ENCODE data around the gene SETBP1. TPM values are rescaled to one million over a fixed set of nuclear protein-coding genes. Genes with fewer than 3 reads are reported as not detected.

The SETBP1 gene
- total and polyA plus RNA-seq, 9 of the 15 experiments (the other 6 are each of a cell fraction or from before 2014, with no cell fraction given) = under 0.01 to 0.13 (median 0.04) TPM

GRCh38 chr18:44673256-44673880 lies 7.3 kb upstream of the SETBP1 start:
- no peaks in the 10 kb centered on the region for H4K20me1 ChIP-seq (replicated peaks; ENCODE audit: control insufficient read depth, insufficient read depth, low read length)
- H3K9me3 ChIP-seq (replicated peaks; ENCODE audit: control insufficient read depth, insufficient read depth, low read depth, low read length) = no peaks in the 10 kb centered on the region
- no peak overlapping the region for H3K9ac ChIP-seq (ENCODE audit: insufficient read depth in 1 of 2, low read depth in 2 of 2, low read length in 2 of 2)
- WGBS (ENCODE audit: insufficient coverage, low coverage, missing lambda C conversion rate) = 0% methylated on average over 3 of the region's 3 CpGs
- ChIA-PET CTCF (ENCODE audit: low intra/inter-chr PET ratio) (no interaction called here), POLR2A (no interaction called here)
- H3K36me3 ChIP-seq (ENCODE audit: control insufficient read depth, insufficient read depth, low read length) = no peaks in the 10 kb centered on the region
- no TSS peak for BruUV-seq (replicated peaks)
- no peaks in the 10 kb centered on the region for H3K9me1 ChIP-seq (ENCODE audit: control insufficient read depth, insufficient read depth, low read length)
- ATAC-seq = no peak
- DNase-seq (ENCODE audit: extremely low read depth in 1 of 4, low spot score in 3 of 4) = no peak
- intact Hi-C loops (cut with micrococcal nuclease) = loop anchor here (10.0 kb wide), 1 partner anchor 221 kb away; no protein-coding TSS in a partner anchor
- H2AFZ ChIP-seq (ENCODE audit: low read depth, low read length) = no peak overlapping the region
- H3K27me3 ChIP-seq (ENCODE audit: control insufficient read depth in 2 of 2, insufficient read depth in 2 of 2, low read length in 2 of 2) = no peaks in the 10 kb centered on the region
- in situ Hi-C loops (cut with MboI) = no loop called here
- H3K27ac ChIP-seq (ENCODE audit: extremely low read depth, low read depth, low read length) = no peak overlapping the region
- TF ChIP-seq, protein P1, sequence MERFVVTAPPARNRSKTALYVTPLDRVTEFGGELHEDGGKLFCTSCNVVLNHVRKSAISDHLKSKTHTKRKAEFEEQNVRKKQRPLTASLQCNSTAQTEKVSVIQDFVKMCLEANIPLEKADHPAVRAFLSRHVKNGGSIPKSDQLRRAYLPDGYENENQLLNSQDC (CRISPR knock-in tag; IDR thresholded peaks at IDR 0.05) = no peak
- TF ChIP-seq RFX1 (IDR thresholded peaks at IDR 0.05) (peak; percentile 65), TCF3 (CRISPR knock-in tag; IDR thresholded peaks at IDR 0.05) (no peak)
- FAIRE-seq = no peak
- H3K4me3 ChIP-seq = no peak overlapping the region
- no peak overlapping the region for H3K4me2 ChIP-seq (ENCODE audit: insufficient read depth, low read length)
- H3K79me2 ChIP-seq (ENCODE audit: control insufficient read depth, insufficient read depth, low read length) = no peaks in the 10 kb centered on the region
- H3K4me1 ChIP-seq (replicated peaks in 1 of 2; ENCODE audit: control insufficient read depth in 2 of 2, insufficient read depth in 2 of 2, low read length in 2 of 2) = no peaks in the 10 kb centered on the region

GRCh38 chr18:44677933-44678332 lies 2.8 kb upstream of the SETBP1 start:
- WGBS (ENCODE audit: insufficient coverage, low coverage, missing lambda C conversion rate) = 11% methylated on average over 7 of the region's 7 CpGs
- no peak overlapping the region for H3K4me3 ChIP-seq
- ChIA-PET POLR2A (interaction anchor here (0.6 to 1.0 kb wide), 2 partner anchors 30 to 43 kb away, joined by 3 to 5 read pairs; no protein-coding TSS in a partner anchor), CTCF (ENCODE audit: low intra/inter-chr PET ratio) (no interaction called here)
- FAIRE-seq (no peak), DNase-seq (ENCODE audit: extremely low read depth in 1 of 4, low spot score in 3 of 4) (no peak), ATAC-seq (no peak)
- H4K20me1 ChIP-seq (replicated peaks; ENCODE audit: control insufficient read depth, insufficient read depth, low read length) = no peaks in the 10 kb centered on the region
- no peak overlapping the region for H2AFZ ChIP-seq (ENCODE audit: low read depth, low read length)
- H3K9me3 ChIP-seq (replicated peaks; ENCODE audit: control insufficient read depth, insufficient read depth, low read depth, low read length) = no peaks in the 10 kb centered on the region
- TF ChIP-seq BRD4 (IDR thresholded peaks at IDR 0.05) (no peak), ZNF316 (IDR thresholded peaks at IDR 0.05) (peak; percentile 36; the same call in 1 of the 2 replicates), MAFG (tag; conservative IDR thresholded peaks at IDR 0.05) (0 out of 2 replicates have a peak, but pooled peaks have one; percentile 35), RFX5 (IDR thresholded peaks at IDR 0.05; ENCODE audit: low read depth, low read length) (no peak)
- H3K79me2 ChIP-seq (ENCODE audit: control insufficient read depth, insufficient read depth, low read length) = no peaks in the 10 kb centered on the region
- no peak overlapping the region for H3K27ac ChIP-seq (ENCODE audit: extremely low read depth, low read depth, low read length)
- no peak overlapping the region for H3K9ac ChIP-seq (ENCODE audit: insufficient read depth in 1 of 2, low read depth in 2 of 2, low read length in 2 of 2)
- no peaks in the 10 kb centered on the region for H3K9me1 ChIP-seq (ENCODE audit: control insufficient read depth, insufficient read depth, low read length)
- peaks cover 0 to 10% of the 10 kb centered on the region in 2 experiments; a peak in 2 of 5 replicates for H3K4me1 ChIP-seq (replicated peaks in 1 of 2; ENCODE audit: control insufficient read depth in 2 of 2, insufficient read depth in 2 of 2, low read length in 2 of 2)
- no peak overlapping the region for H3K4me2 ChIP-seq (ENCODE audit: insufficient read depth, low read length)
- in situ Hi-C loops (cut with MboI) = no loop called here
- H3K36me3 ChIP-seq (ENCODE audit: control insufficient read depth, insufficient read depth, low read length) = no peaks in the 10 kb centered on the region
- peaks cover 2 to 9% of the 10 kb centered on the region in 2 experiments; a peak in 3 of 5 replicates for H3K27me3 ChIP-seq (ENCODE audit: control insufficient read depth in 2 of 2, insufficient read depth in 2 of 2, low read length in 2 of 2)
- intact Hi-C loops (cut with micrococcal nuclease) = loop anchor here (10.0 kb wide), 1 partner anchor 217 kb away; no protein-coding TSS in a partner anchor
- BruUV-seq (replicated peaks) = no TSS peak
